SH-SY5Y (cell line): Measurements from ENCODE around the gene UBAP2L.

Experiments
- GATA2 ChIP-seq: IDR thresholded peaks from 2 replicates; pipeline ENCODE4 v1.6.1; 2011; ENCODE audit warnings: mild to moderate bottlenecking, low read depth, low read length
- GATA3 ChIP-seq: IDR thresholded peaks from 2 replicates; pipeline ENCODE4 v1.6.1; 2011; ENCODE audit warnings: low read depth, mild to moderate bottlenecking, low read length, moderate library complexity

DNA sequence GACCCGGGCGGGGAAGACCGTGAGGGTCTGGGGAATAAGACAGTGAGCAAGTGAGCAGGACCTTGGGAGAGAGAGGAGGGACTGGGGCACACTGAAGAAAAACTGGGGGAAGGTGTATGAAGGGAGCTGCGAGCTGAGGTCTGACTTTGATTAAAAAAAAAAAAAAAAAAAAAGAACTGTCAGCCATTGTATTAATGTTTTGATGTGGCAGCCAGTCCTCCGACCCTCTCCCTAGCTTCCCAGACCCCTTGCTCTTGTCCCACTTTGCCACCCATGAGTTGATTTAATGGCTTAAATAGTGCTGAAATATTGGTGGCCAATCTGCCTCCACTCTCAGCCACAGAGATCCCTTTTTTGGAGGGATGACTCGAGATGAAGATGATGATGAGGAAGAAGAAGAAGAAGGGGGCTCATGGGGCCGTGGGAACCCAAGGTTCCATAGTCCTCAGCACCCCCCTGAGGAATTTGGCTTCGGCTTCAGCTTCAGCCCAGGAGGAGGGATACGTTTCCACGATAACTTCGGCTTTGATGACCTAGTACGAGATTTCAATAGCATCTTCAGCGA lies 52.3 kb downstream of the UBAP2L start:
- TF ChIP-seq GATA2: no peak
- no peak for TF ChIP-seq GATA3
